ENCODE measurements around the gene MRFAP1L1.
"Not testable (repeated sequence)": the region's sequence is repeated elsewhere in the genome, so short reads cannot be mapped to it uniquely, and the experiment has no call there.

Gene MRFAP1L1

GRCh38 chr4:6733358-6734164 lies 23.9 kb upstream of the MRFAP1L1 start:
- no peak for DNase-seq

GRCh38 chr4:6732441-6733357 lies 23.0 kb upstream of the MRFAP1L1 start:
- DNase-seq = no peak

- DNase-seq = no peak
These were observed 22.1 kb upstream of the MRFAP1L1 start for GRCh38 chr4:6731780-6732179.

GRCh38 chr4:6731318-6731675 lies 21.6 kb upstream of the MRFAP1L1 start:
- no peak for DNase-seq

GRCh38 chr4:6730603-6731317 lies 21.1 kb upstream of the MRFAP1L1 start:
- DNase-seq = no peak

GRCh38 chr4:6728320-6729029 lies 18.8 kb upstream of the MRFAP1L1 start:
- DNase-seq = no peak

- no peak for DNase-seq
These were observed 18.2 kb upstream of the MRFAP1L1 start for GRCh38 chr4:6727943-6728250.

GRCh38 chr4:6727081-6727942 lies 17.6 kb upstream of the MRFAP1L1 start:
- no peak for DNase-seq

- not testable (repeated sequence) for DNase-seq
These were observed 15.8 kb upstream of the MRFAP1L1 start for GRCh38 chr4:6725427-6725961.

- DNase-seq = no peak
These were observed 14.9 kb upstream of the MRFAP1L1 start for GRCh38 chr4:6724421-6725111.

GRCh38 chr4:6723851-6724250 lies 14.2 kb upstream of the MRFAP1L1 start:
- DNase-seq = no peak

GRCh38 chr4:6722891-6723290 lies 13.2 kb upstream of the MRFAP1L1 start:
- no peak for DNase-seq

GRCh38 chr4:6721121-6721520 lies 11.5 kb upstream of the MRFAP1L1 start:
- no peak for DNase-seq

GRCh38 chr4:6720202-6720699 lies 10.6 kb upstream of the MRFAP1L1 start:
- peak; percentile 91 for DNase-seq

- no peak for DNase-seq
These were observed 10.0 kb upstream of the MRFAP1L1 start for GRCh38 chr4:6719611-6720179.

- DNase-seq = no peak
These were observed 9.4 kb upstream of the MRFAP1L1 start for GRCh38 chr4:6718932-6719610.

GRCh38 chr4:6716958-6717655 lies 7.4 kb upstream of the MRFAP1L1 start:
- DNase-seq = peak; percentile 19

- DNase-seq = peak; percentile 93
These were observed 6.6 kb upstream of the MRFAP1L1 start, which contains the start of gene BLOC1S4 for GRCh38 chr4:6716018-6716911. Gene BLOC1S4, plus strand, starts transcription at chr4:6716174. Its CDS starts 36 bp downstream, at chr4:6716210.

All from CD4-positive, alpha-beta T cell treated with Interleukin-17A for 4 hours (primary cell).